Parathyroid adenoma (tissue), 2 donors: ENCODE data around the gene JMJD7.

Experiments used
- H2AFZ ChIP-seq: fragments of 300-600 bp; sonication (generic); one replicate; pipeline ENCODE4 v1.7.0; 2017; ENCODE audit warnings: antibody characterized with exemption, mild to moderate bottlenecking
- H3K27ac ChIP-seq: fragments of 300-600 bp; sonication (generic); one replicate; pipeline ENCODE4 v1.7.0; 2017
- H3K27me3 ChIP-seq: fragments of 300-600 bp; sonication (generic); one replicate; pipeline ENCODE4 v1.7.0; 2017; ENCODE audit warnings: low read length; ENCODE audit not compliant: control insufficient read depth, insufficient read depth
- H3K36me3 ChIP-seq: fragments of 300-600 bp; sonication (generic); one replicate; pipeline ENCODE4 v1.7.0; 2017; ENCODE audit warnings: low read length; ENCODE audit not compliant: control insufficient read depth, insufficient read depth
- H3K4me1 ChIP-seq: fragments of 300-600 bp; sonication (generic); one replicate; pipeline ENCODE4 v1.7.0; 2017; ENCODE audit warnings: control low read depth
- H3K4me2 ChIP-seq: fragments of 300-600 bp; sonication (generic); one replicate; pipeline ENCODE4 v1.7.0; 2017; ENCODE audit warnings: low read length
- H3K4me3 ChIP-seq: fragments of 300-600 bp; sonication (generic); one replicate; pipeline ENCODE4 v1.7.0; 2017; ENCODE audit warnings: low read depth, low read length
- H3K79me2 ChIP-seq: fragments of 300-600 bp; sonication (generic); one replicate; pipeline ENCODE4 v1.7.0; 2017; ENCODE audit warnings: control low read depth
- H3K9ac ChIP-seq: fragments of 300-600 bp; sonication (generic); one replicate; pipeline ENCODE4 v1.7.0; 2017; ENCODE audit warnings: mild to moderate bottlenecking
- H3K9me3 ChIP-seq: fragments of 300-600 bp; sonication (generic); one replicate; pipeline ENCODE4 v1.7.0; 2017; ENCODE audit warnings: low read length; ENCODE audit not compliant: control insufficient read depth
- CTCF ChIP-seq: fragments of 300-600 bp; sonication (generic); IDR thresholded peaks from one replicate; pipeline ENCODE4 v1.7.0; 2017; ENCODE audit warnings: antibody characterized with exemption, mild to moderate bottlenecking
- donor health status: primary hyperparathyroidism.

The JMJD7 gene

GRCh38 chr15:41861736-41862356 lies 34.0 kb downstream of the JMJD7 start:
- Histone ChIP-seq H3K79me2 (no peaks in the 10 kb centered on the region), H3K27me3 (no peaks in the 10 kb centered on the region), H3K4me2 (no peak overlapping the region), H3K27ac (no peak overlapping the region), H3K4me3 (no peak overlapping the region), H3K4me1 (no peaks in the 10 kb centered on the region), H3K9me3 (no peaks in the 10 kb centered on the region), H2AFZ (no peak overlapping the region), H3K9ac (no peak overlapping the region), H3K36me3 (no peaks in the 10 kb centered on the region)
- TF ChIP-seq CTCF: no peak

DNA sequence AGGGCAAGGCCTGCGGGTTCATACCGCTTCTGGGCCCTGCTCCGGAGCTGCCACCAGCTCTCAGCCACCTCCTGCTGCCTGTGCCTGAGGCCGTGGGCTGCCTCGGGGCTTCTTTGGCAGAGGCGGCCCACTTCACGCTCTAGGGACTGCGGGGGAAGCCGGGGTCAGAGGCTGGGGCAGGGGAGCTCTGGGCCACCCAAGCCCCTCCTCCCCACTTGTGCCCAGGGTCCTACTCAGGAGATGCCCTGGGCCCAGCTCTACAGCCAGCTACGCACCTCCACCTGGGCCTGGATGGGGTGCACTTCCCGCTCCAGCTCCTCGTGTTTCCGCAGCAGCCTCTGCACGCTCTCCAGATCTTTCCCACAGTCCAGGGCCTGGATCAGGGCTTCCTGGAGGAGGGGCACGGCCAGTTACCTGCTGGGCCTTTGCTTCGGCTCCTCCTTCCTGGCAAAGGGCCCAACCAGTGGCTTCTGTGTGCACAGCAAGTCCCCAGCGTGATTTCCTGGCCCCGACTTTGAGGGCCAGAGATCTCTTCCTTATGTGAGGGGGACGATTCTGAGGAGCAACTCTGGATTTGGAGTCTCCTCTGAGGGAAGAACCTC lies 34.7 kb downstream of the JMJD7 start:
- H3K4me3 ChIP-seq: no peak overlapping the region
- H3K36me3 ChIP-seq: no peaks in the 10 kb centered on the region
- H3K9ac ChIP-seq: no peak overlapping the region
- H3K4me2 ChIP-seq: no peak overlapping the region
- H3K4me1 ChIP-seq: no peaks in the 10 kb centered on the region
- H3K79me2 ChIP-seq: no peaks in the 10 kb centered on the region
- H3K27me3 ChIP-seq: no peaks in the 10 kb centered on the region
- no peak overlapping the region for H3K27ac ChIP-seq
- no peak overlapping the region for H2AFZ ChIP-seq
- TF ChIP-seq CTCF: no peak
- H3K9me3 ChIP-seq: no peaks in the 10 kb centered on the region

- no peaks in the 10 kb centered on the region for H3K9me3 ChIP-seq
- H3K4me3 ChIP-seq: no peak overlapping the region
- H3K4me1 ChIP-seq: no peaks in the 10 kb centered on the region
- H3K79me2 ChIP-seq: no peaks in the 10 kb centered on the region
- no peak overlapping the region for H3K4me2 ChIP-seq
- no peak overlapping the region for H2AFZ ChIP-seq
- H3K36me3 ChIP-seq: no peaks in the 10 kb centered on the region
- no peak for TF ChIP-seq CTCF
- H3K27me3 ChIP-seq: no peaks in the 10 kb centered on the region
- H3K9ac ChIP-seq: no peak overlapping the region
- no peak overlapping the region for H3K27ac ChIP-seq
Observed at GRCh38 chr15:41865490-41866055, 37.7 kb downstream of the JMJD7 start.

- Histone ChIP-seq H3K4me3 (no peak overlapping the region), H2AFZ (no peak overlapping the region), H3K27me3 (no peaks in the 10 kb centered on the region), H3K27ac (no peak overlapping the region), H3K36me3 (no peaks in the 10 kb centered on the region), H3K4me1 (no peaks in the 10 kb centered on the region), H3K4me2 (no peak overlapping the region), H3K79me2 (no peaks in the 10 kb centered on the region), H3K9ac (no peak overlapping the region), H3K9me3 (no peaks in the 10 kb centered on the region)
- TF ChIP-seq CTCF: no peak
Observed at GRCh38 chr15:41866263-41866703, 38.4 kb downstream of the JMJD7 start.
